Epidermal melanocyte (primary cell): ENCODE data around the gene FAM185A.
A peak's percentile ranks its signal among the peaks of the same experiment; 100 is the strongest.
"Not testable (repeated sequence)": the region's sequence is repeated elsewhere in the genome, so short reads cannot be mapped to it uniquely, and the experiment has no call there.

Experiments used
- DNase-seq: peaks from one replicate; pipeline ENCODE4 v3.0.0; 2011; ENCODE audit warnings: low spot score; ENCODE audit not compliant: insufficient read length

FAM185A gene

GRCh38 chr7:102829075-102829474 lies 80.3 kb downstream of the FAM185A start:
- DNase-seq = no peak

- DNase-seq = peak; percentile 51
Observed at GRCh38 chr7:102830197-102830596, 81.4 kb downstream of the FAM185A start.

- DNase-seq = no peak
Observed at GRCh38 chr7:102832674-102833073, 83.9 kb downstream of the FAM185A start.

- no peak for DNase-seq
Observed at GRCh38 chr7:102833343-102833742, 84.5 kb downstream of the FAM185A start.

- DNase-seq = no peak
Observed at GRCh38 chr7:102834466-102834865, 85.7 kb downstream of the FAM185A start.

- DNase-seq = no peak
Observed at GRCh38 chr7:102834999-102835398, 86.2 kb downstream of the FAM185A start.

- no peak for DNase-seq
Observed at GRCh38 chr7:102836191-102836919, 87.6 kb downstream of the FAM185A start.

- no peak for DNase-seq
Observed at GRCh38 chr7:102836977-102837376, 88.2 kb downstream of the FAM185A start.

- DNase-seq = no peak
Observed at GRCh38 chr7:102837802-102838201, 89.0 kb downstream of the FAM185A start.

GRCh38 chr7:102838572-102839101 lies 89.8 kb downstream of the FAM185A start:
- not testable (repeated sequence) for DNase-seq

- DNase-seq = no peak
Observed at GRCh38 chr7:102840404-102840803, 91.6 kb downstream of the FAM185A start.

GRCh38 chr7:102841290-102841689 lies 92.5 kb downstream of the FAM185A start:
- DNase-seq = no peak

- no peak for DNase-seq
Observed at GRCh38 chr7:102842284-102842683, 93.5 kb downstream of the FAM185A start.

- DNase-seq = no peak
Observed at GRCh38 chr7:102843850-102844249, 95.1 kb downstream of the FAM185A start.

- DNase-seq = no peak
Observed at GRCh38 chr7:102845346-102845745, 96.5 kb downstream of the FAM185A start.

GRCh38 chr7:102849079-102849478 lies 100.3 kb downstream of the FAM185A start:
- DNase-seq = peak; percentile 23

GRCh38 chr7:102849538-102849937 lies 100.7 kb downstream of the FAM185A start:
- no peak for DNase-seq

GRCh38 chr7:102856036-102856435 lies 107.2 kb downstream of the FAM185A start:
- DNase-seq = no peak
